ENCODE data around the gene HEATR1.
"Not testable (repeated sequence)": the region's sequence is repeated elsewhere in the genome, so short reads cannot be mapped to it uniquely, and the experiment has no call there.

Gene HEATR1

DNA sequence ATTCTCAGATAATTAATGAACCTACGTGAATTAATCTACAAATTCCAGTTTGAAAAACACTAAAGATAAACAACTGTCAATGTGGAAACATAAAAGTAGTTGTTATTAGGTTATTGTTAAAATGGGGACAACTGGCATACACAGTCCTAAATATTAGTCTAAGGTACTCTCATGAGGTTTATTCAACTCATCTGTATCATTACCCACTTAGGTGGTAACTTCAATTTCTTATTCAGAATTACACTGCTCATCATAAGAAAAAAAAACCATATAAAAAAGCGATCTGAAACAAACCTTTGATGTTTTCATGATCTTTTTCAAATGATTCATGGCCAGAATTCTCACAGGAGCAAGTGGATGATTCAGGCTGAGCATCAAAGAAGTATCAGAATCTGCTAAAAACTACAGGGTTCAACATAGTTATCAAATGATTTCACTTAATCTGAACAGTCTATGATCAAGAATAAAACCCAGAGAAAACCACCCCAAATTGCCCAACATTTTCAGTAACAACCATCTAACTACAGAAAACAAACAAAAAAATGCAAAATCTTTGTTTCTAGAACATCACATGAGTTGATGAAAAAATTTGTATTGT, 13.7 kb downstream of the HEATR1 start:
- no peak for DNase-seq

DNA sequence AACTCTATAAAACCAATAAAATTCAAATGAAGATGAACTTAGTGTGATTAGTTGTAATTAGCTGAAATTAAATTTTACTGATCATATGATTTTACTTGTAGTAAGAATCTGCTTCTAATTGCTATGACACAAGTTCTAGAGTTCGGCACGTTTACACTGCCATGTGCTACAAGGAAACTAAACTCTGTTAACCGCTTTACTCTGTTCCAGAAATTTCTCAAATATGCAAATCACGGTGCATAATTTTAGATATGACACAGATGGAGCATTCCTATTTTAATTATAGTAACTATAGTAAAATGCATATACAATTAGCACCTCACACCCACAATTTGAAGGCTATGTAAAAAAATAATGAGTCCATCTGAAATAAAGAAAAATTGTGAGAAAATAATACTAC, 14.8 kb downstream of the HEATR1 start:
- no peak for DNase-seq

DNA sequence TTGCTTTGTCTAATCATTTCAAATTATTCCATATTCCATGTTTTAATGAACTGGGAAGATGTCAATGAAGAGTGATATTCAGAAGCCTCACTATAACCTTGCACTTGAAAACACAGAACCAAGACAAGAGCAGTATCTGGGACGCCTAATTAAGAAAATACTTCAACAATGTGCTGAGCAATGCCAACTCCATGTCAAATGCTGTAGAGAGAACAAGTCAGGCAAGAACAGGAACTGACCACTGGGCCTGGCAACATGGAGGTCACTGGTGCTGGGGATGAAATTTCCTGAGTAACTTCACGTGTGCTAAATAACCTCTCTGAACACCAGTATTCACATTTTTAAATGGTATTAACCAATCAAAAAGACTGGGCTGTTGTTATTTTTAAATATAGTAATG, 22.8 kb downstream of the HEATR1 start:
- no peak for DNase-seq

DNA sequence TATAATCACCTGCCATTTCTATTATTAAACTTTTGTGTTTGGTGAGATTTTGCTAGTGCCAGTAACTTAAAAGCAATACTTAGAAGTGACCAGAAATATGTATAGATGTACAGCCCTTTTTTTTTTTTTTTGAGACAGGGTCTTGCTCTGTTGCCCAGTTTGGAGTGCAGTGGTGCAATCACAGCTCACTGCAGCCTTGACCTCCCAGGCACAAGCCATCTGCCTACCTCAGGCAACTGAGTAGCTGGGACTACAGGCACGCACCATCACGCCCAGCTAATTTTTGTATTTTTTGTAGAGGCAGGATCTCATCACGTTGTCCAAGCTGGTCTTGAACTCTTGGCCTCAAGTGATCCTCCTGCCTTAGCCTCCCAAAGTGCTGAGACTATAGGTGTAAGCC, 23.9 kb downstream of the HEATR1 start:
- not testable (repeated sequence) for DNase-seq

DNA sequence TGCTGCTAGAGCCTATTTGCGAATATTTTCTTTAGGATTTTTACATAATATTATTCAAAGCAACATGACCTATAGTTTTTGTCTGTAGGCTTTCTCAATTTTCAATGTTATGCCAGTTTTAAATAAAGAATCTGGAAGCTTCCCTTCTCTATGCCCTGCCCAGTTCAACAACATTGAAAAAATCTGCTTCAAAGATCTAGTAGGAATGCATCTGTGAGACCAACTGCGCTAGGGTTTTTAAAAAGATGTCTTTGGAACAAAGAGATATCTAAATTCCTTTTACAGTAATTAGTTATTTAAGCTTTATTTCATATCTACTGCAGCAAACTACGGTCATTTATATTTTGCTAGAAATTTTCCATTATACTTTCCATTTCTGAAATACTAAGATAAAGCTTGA, 25.7 kb downstream of the HEATR1 start:
- DNase-seq: no peak

- DNase-seq: not testable (repeated sequence)
Measured at GRCh38 chr1:236577041-236577440, 27.3 kb downstream of the HEATR1 start.

DNA sequence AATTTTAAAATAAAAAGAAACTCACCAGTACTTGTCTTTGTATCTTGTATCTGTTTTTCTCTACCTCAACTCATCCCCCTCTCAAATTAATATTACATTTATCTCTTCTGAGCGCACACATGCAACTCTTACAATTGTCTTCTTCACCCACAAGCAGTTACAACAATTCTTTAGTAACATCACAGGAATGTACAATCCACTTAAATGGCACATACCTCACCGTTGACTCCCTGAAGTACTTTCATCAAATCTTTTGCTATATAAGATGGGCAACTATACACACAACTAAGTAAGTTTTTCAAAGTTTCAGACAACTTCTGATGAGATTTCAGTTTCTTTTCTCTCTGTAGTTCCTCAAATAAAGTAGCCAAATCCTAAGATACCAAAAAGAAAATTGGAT, 28.3 kb downstream of the HEATR1 start:
- no peak for DNase-seq

- DNase-seq: no peak
Measured at GRCh38 chr1:236575523-236575922, 28.8 kb downstream of the HEATR1 start.

DNA sequence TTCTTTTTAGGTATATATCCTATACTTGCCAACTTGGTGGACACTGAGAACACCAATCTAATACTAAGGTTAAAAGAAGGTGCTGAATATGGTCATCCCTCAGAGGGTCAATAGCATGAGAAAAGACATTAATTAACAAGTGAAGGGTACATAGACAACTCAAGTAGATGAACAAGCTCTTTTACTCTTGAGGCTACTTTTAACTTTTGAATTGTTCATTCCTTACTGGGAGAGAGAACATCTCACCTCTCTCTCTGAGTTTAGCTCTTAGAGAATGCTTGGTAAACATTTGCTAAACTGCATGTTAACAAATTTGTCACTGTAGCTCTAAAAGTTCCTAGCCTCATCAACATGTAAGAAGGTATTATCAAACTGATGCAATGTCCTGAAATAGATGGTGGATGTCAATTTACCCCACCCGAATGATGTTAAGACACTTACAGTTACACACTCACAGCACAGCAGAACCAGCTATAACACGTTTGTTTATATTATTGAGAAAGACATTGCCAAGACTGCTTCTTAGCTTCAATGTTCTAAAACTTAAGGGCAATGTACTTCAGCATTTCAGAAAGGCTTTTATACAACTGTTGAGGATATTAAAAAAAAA, 35.9 kb downstream of the HEATR1 start:
- no peak for DNase-seq

- DNase-seq: no peak
Measured at GRCh38 chr1:236565530-236565929, 38.8 kb downstream of the HEATR1 start.

- no peak for DNase-seq
Measured at GRCh38 chr1:236561976-236562375, 42.3 kb downstream of the HEATR1 start.

DNA sequence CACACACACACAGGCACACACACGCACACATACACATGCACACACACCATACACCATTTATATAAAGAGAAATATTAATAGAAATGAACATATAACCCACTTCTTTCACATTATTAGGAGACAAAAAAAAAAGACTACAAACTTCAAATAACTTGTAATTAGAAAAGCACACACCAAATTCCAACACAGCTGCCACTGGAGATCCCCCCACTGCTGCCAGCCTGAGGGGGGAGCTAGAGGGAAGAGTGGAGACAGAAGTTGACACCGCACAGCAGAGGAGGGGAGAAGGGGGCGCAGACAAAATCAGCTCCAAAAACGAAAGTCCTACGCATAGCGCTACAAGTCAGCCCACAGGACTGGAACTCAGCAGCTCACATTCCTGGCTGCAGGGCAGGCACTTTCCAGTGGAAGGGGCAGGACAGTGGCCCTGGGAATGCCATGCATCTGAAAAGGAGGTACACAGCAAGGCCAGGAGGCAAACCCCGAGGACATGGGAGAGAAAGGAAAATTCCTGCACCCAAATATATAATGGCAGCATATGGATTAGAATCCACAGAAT, 44.0 kb downstream of the HEATR1 start:
- DNase-seq: no peak

GRCh38 chr1:236558846-236559245, 45.5 kb downstream of the HEATR1 start:
- no peak for DNase-seq

DNA sequence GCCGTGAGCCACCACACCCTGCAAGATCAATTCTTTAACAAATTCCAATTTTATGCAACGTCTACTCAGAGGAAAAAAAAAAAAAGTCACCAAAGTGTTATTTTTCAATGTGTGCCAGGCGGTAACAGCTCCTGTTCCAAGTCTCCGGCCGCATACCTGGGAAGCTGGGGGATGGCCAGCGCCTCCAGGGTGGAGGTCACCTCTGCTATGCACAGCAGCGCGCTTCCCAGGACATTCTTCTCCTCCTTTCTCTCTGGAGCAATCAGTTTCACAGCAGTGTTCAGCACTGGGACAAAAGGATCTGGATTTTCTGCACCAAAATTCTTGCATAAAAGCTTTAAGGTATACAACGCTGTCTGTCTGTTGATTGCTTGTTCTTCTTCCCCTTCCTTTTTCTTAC, 46.2 kb downstream of the HEATR1 start:
- no peak for DNase-seq

- DNase-seq: no peak
Measured at GRCh38 chr1:236556606-236557005, 47.7 kb downstream of the HEATR1 start.

- DNase-seq: no peak
Measured at GRCh38 chr1:236553370-236553769, 50.9 kb downstream of the HEATR1 start.

- no peak for DNase-seq
Measured at GRCh38 chr1:236552901-236553300, 51.4 kb downstream of the HEATR1 start.

DNA sequence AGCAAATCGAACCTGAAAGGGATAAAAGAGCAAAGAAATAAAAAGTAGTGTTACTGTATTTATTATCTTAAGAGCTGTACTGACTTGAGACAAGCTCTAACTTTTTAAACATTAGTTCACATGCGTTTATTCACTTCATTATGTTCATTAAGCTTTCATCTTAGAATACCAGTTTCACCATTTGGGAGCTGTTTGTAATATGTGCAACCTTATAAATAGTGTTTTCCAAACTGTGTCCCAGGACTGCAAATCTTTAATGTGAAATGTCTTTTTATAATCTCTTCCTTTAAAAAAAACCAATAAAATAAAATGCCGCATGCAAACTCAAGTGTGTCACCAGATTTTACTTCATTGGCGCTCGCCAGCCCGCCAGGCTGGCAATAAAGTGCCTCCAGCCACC, 52.2 kb downstream of the HEATR1 start:
- DNase-seq: no peak

GRCh38 chr1:236550961-236551851, 53.1 kb downstream of the HEATR1 start:
- no peak for DNase-seq

GRCh38 chr1:236548452-236548851, 55.9 kb downstream of the HEATR1 start:
- no peak for DNase-seq

GRCh38 chr1:236545621-236546169, 58.6 kb downstream of the HEATR1 start:
- DNase-seq: peak; percentile 23

DNA sequence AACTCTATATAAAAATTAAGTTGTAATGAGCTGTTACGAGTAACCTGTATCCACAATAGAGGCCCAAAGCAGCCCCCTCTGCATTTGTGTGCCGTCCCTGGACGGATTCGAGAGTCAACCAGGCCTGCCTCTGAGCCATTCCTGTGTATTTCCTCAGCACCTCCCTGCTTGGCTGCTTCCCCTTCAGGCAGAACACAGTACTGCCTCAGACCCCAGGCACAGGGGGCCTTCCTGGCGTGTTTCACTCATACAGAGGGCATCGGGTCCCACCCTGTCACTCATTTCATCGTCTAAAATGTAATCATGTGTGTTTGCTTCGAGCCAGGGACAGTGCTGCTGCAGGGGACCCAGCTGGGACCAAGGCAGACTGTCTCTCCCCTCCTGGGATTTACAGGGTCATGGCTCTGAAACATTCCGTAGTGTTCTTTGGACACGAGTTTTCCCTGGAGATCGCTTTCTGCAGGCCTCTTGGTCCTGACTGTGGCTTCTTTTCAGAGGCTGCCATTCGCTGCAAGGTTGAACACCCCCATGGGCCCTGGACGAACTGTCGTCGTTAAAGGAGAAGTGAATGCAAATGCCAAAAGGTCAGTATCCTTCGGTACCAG, 61.1 kb downstream of the HEATR1 start:
- DNase-seq: no peak

DNA sequence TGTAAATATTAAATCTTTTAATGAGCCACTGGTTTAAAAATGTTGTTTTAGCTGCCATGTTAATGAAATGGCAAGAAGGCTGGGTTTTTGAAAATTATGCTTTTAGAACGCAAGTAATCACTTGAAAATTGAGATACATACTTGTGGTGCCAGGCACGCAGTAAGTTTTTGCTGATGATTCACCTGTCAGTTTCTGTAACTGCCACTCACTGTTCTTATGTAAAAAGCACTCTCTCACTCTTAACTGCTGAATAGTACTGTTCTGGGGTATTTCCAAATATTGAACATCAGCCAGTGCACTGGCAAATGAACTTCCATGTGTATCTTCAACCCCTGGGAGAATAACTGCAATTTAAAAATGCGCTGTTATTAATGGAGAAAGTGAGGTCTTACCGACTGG, 62.6 kb downstream of the HEATR1 start:
- DNase-seq: no peak

Data from CD4-positive, alpha-beta T cell treated with Interleukin-10 for 1 hour (primary cell).